ENCODE data around the gene PFN4. TPM values are rescaled to one million over a fixed set of nuclear protein-coding genes. Genes with fewer than 3 reads are reported as not detected.

PFN4 gene
- total RNA-seq, 1 donor from 2014 or later, result not detected

DNA sequence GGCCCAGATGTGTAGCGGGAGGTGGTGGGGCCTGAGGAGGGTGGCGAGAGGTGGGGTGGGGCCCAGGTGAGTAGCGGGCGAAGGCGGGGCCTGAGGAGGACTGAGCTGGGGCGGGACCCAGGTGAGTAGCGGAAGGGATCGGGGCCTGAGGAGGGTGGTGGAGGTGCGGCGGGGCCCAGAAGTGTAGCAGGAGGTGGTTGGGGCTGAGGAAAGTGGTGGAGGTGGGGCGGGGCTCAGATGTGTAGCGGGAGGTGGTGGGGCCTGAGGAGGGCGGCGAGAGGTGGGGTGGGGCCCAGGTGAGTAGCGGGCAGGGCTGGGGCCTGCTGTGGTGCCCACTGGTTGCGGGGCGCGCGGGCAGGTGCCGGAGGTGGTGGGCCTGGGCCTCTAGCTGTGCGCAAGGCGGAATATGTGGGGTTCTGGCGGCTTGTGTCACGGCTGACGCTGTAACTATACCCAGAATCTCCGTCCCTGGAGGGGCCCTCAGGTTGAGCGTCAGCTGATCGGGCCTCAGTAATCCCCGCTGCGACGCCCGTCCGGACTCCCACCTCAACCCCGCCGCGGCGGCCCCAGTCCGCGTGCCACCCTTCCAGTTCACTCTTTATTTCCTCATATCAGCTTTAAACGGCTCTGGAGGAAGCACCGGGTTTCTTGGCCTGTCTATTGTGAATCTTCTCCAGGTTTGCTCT is 46.1 kb downstream of the PFN4 start:
- Histone ChIP-seq H3K9me3 (no peaks in the 10 kb centered on the region), H3K36me3 (peaks cover 9 to 29% of the 10 kb centered on the region in 2 donors), H3K4me3 (peak overlapping the region; percentile 57 to 79), H3K4me1 (peaks cover 2 to 4% of the 10 kb centered on the region in 2 donors), H3K27me3 (no peaks in the 10 kb centered on the region), H3K27ac (peak overlapping the region; percentile 92 to 94)
- intact Hi-C loops (cut with DNase I), result loop anchor here (1.0 to 2.0 kb wide), 4 partner anchors 7 to 150 kb away; partner anchors contain the start of genes ATAD2B, FAM228B, PFN4 and TP53I3
- TF ChIP-seq CTCF (IDR thresholded peaks at IDR 0.05), result no peak
- DNase-seq (ENCODE audit: low spot score in 2 of 2), result peak in 1 of 2 donors; percentile 68

- no peaks in the 10 kb centered on the region for H3K27me3 ChIP-seq
- TF ChIP-seq CTCF (IDR thresholded peaks at IDR 0.05), result no peak
- peaks cover 2 to 4% of the 10 kb centered on the region in 2 donors for H3K4me1 ChIP-seq
- H3K36me3 ChIP-seq, result peaks cover 6 to 25% of the 10 kb centered on the region in 2 donors
- intact Hi-C loops (cut with DNase I), result loop anchor here (1.0 to 2.0 kb wide), 4 partner anchors 8 to 149 kb away; partner anchors contain the start of genes ATAD2B, FAM228B, PFN4 and TP53I3
- no peaks in the 10 kb centered on the region for H3K9me3 ChIP-seq
- H3K4me3 ChIP-seq, result peak within 1 kb of the TSS; percentile 57 to 79
- DNase-seq (ENCODE audit: low spot score in 2 of 2), result peak; percentile 98 to 99
- peak within 1 kb of the TSS; percentile 92 to 94 for H3K27ac ChIP-seq
These were observed 47.0 kb downstream of the PFN4 start, which contains the start of gene SF3B6 for GRCh38 chr2:24075915-24076848. Gene SF3B6 (minus strand): TSS chr2:24076326. CDS start chr2:24076229, 97 bp downstream.

GRCh38 chr2:24075259-24075658 is 47.9 kb downstream of the PFN4 start:
- peaks cover 2 to 4% of the 10 kb centered on the region in 2 donors for H3K4me1 ChIP-seq
- TF ChIP-seq CTCF (IDR thresholded peaks at IDR 0.05), result no peak

GRCh38 chr2:24073816-24074215 is 49.3 kb downstream of the PFN4 start:
- no peak for TF ChIP-seq CTCF (IDR thresholded peaks at IDR 0.05)
- H3K27me3 ChIP-seq, result no peaks in the 10 kb centered on the region
- peaks cover 4 to 35% of the 10 kb centered on the region in 2 donors for H3K36me3 ChIP-seq
- no peak overlapping the region for H3K27ac ChIP-seq
- H3K4me1 ChIP-seq, result peaks cover 2 to 4% of the 10 kb centered on the region in 2 donors
- H3K9me3 ChIP-seq, result no peaks in the 10 kb centered on the region
- H3K4me3 ChIP-seq, result no peak overlapping the region
- no peak for DNase-seq (ENCODE audit: low spot score in 2 of 2)
- intact Hi-C loops (cut with DNase I), result no loop called here

More at GRCh38 chr2:24075259-24075658, 47.9 kb downstream of the PFN4 start:
- Histone ChIP-seq H3K27ac (peak overlapping the region; percentile 92 to 94), H3K27me3 (no peaks in the 10 kb centered on the region), H3K9me3 (no peaks in the 10 kb centered on the region), H3K36me3 (peaks cover 0 to 23% of the 10 kb centered on the region in 2 donors), H3K4me3 (peak overlapping the region; percentile 57 to 79)
- DNase-seq (ENCODE audit: low spot score in 2 of 2), result no peak
- intact Hi-C loops (cut with DNase I), result no loop called here

DNA sequence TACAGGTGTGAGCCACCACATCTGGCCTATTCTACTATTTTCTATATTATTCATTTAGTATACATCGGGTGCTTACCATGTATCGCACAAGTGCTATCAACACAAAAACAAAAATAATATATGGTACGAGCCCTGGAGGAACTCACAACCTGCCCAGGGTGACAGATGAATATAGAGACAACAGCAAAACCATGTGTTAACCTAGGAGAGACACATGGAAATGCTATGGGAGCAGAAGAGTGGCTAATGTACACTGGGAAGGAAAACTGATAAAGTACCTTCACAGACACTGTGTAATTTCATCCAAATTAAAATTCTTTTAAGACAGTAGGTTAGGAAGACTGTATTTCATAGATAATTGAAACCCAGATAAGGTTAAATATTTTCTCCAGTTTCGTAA is 50.9 kb downstream of the PFN4 start:
- TF ChIP-seq CTCF (IDR thresholded peaks at IDR 0.05), result no peak
- Histone ChIP-seq H3K36me3 (peaks cover 18 to 51% of the 10 kb centered on the region in 2 donors), H3K9me3 (no peaks in the 10 kb centered on the region), H3K27me3 (no peaks in the 10 kb centered on the region), H3K4me3 (no peak overlapping the region), H3K4me1 (peaks cover 2 to 4% of the 10 kb centered on the region in 2 donors), H3K27ac (no peak overlapping the region)
- intact Hi-C loops (cut with DNase I), result no loop called here
- DNase-seq (ENCODE audit: low spot score in 2 of 2), result no peak

Measured in ascending aorta (tissue), 2 donors.